DND-41 (cell line): ENCODE results near the gene LRRC28.

Experiments
- ATAC-seq: fragments of 200-7000 bp; cut with Tn5 transposase; 3 replicates; pipeline ENCODE4 v1.9.1; 2021; ENCODE audit warnings: low read depth; ENCODE audit not compliant: insufficient read depth
- DNase-seq: peaks from one replicate; pipeline ENCODE4 v3.0.0-alpha.2; 2020
- H2AFZ ChIP-seq: 2 replicates; pipeline ENCODE4 v1.6.0; 2012; ENCODE audit warnings: low read depth, low read length
- H3K27ac ChIP-seq: 2 replicates; pipeline ENCODE4 v1.5.1; 2012; ENCODE audit warnings: low read length, inconsistent platforms
- H3K27me3 ChIP-seq: fragments of 200-600 bp; sonication (generic); 2 replicates; pipeline ENCODE4 v1.6.0; 2012; ENCODE audit warnings: low read length, mild to moderate bottlenecking, inconsistent platforms; ENCODE audit not compliant: insufficient read depth, poor library complexity
- H3K36me3 ChIP-seq: 2 replicates; pipeline ENCODE4 v1.5.1; 2012; ENCODE audit warnings: low read length, inconsistent platforms; ENCODE audit not compliant: insufficient read depth
- H3K4me1 ChIP-seq: 2 replicates; pipeline ENCODE4 v1.5.1; 2012; ENCODE audit warnings: mild to moderate bottlenecking, low read length; ENCODE audit not compliant: insufficient read depth
- H3K4me2 ChIP-seq: 2 replicates; pipeline ENCODE4 v1.6.0; 2012; ENCODE audit warnings: mild to moderate bottlenecking, moderate library complexity, low read length, inconsistent platforms; ENCODE audit not compliant: insufficient read depth
- H3K4me3 ChIP-seq, 2 experiments: fragments of 200-600 bp in 1 of 2; shearing (Covaris generic) in 1 of 2; 2 replicates each; pipeline ENCODE4 v1.5.1; 2012 to 2016; ENCODE audit warnings: inconsistent platforms in 2 of 2, low read length in 2 of 2, mild to moderate bottlenecking in 2 of 2, low read depth in 1 of 2, moderate library complexity in 1 of 2
- H3K79me2 ChIP-seq: 2 replicates; pipeline ENCODE4 v1.6.0; 2012; ENCODE audit warnings: low read length, inconsistent platforms; ENCODE audit not compliant: insufficient read depth
- H3K9ac ChIP-seq: 2 replicates; pipeline ENCODE4 v1.6.0; 2012; ENCODE audit warnings: low read depth, mild to moderate bottlenecking, inconsistent platforms, low read length, moderate library complexity
- H3K9me3 ChIP-seq: 2 replicates; pipeline ENCODE4 v1.5.1; 2012; ENCODE audit warnings: low read length, moderate library complexity, mild to moderate bottlenecking, inconsistent platforms; ENCODE audit not compliant: insufficient read depth, severe bottlenecking
- H4K20me1 ChIP-seq: 2 replicates; pipeline ENCODE4 v1.6.0; 2012; ENCODE audit warnings: low read length; ENCODE audit not compliant: insufficient read depth
- CTCF ChIP-seq: IDR thresholded peaks from 2 replicates; pipeline ENCODE4 v1.5.1; 2012; ENCODE audit warnings: borderline replicate concordance, low read length, moderate library complexity, mild to moderate bottlenecking; ENCODE audit not compliant: poor library complexity, severe bottlenecking; ENCODE audit errors: extremely low read depth
- EZH2 ChIP-seq: IDR thresholded peaks from 3 replicates; pipeline ENCODE4 v1.6.1; 2012; ENCODE audit warnings: borderline replicate concordance, low read depth, mild to moderate bottlenecking, moderate library complexity, low read length, inconsistent platforms; ENCODE audit not compliant: severe bottlenecking

The LRRC28 gene

GRCh38 chr15:99341786-99342185 lies 90.5 kb downstream of the LRRC28 start:
- Histone ChIP-seq H3K27ac (no peak overlapping the region), H3K9me3 (no peaks in the 10 kb centered on the region), H4K20me1 (no peaks in the 10 kb centered on the region), H3K4me1 (no peaks in the 10 kb centered on the region), H2AFZ (no peak overlapping the region), H3K4me3 (no peak overlapping the region), H3K36me3 (peaks cover 14% of the 10 kb centered on the region; the same call in 1 of the 2 replicates), H3K79me2 (no peaks in the 10 kb centered on the region), H3K4me2 (no peak overlapping the region), H3K27me3 (no peaks in the 10 kb centered on the region), H3K9ac (no peak overlapping the region)
- TF ChIP-seq CTCF (no peak), EZH2 (no peak)
- no peak for DNase-seq
- no peak for ATAC-seq

GRCh38 chr15:99343208-99343607 lies 91.9 kb downstream of the LRRC28 start:
- H3K27ac ChIP-seq: no peak overlapping the region
- no peak overlapping the region for H2AFZ ChIP-seq
- no peak overlapping the region for H3K9ac ChIP-seq
- DNase-seq: no peak
- no peaks in the 10 kb centered on the region for H3K9me3 ChIP-seq
- no peaks in the 10 kb centered on the region for H3K27me3 ChIP-seq
- H3K4me3 ChIP-seq: no peak overlapping the region
- ATAC-seq: no peak
- TF ChIP-seq CTCF (no peak), EZH2 (no peak)
- no peaks in the 10 kb centered on the region for H3K79me2 ChIP-seq
- H4K20me1 ChIP-seq: no peaks in the 10 kb centered on the region
- H3K4me1 ChIP-seq: no peaks in the 10 kb centered on the region
- peaks cover 14% of the 10 kb centered on the region; the same call in 1 of the 2 replicates for H3K36me3 ChIP-seq
- no peak overlapping the region for H3K4me2 ChIP-seq

GRCh38 chr15:99343881-99344551 lies 92.7 kb downstream of the LRRC28 start:
- DNase-seq (no peak), ATAC-seq (no peak)
- H3K4me2 ChIP-seq: no peak overlapping the region
- no peak overlapping the region for H3K27ac ChIP-seq
- peaks cover 14% of the 10 kb centered on the region; the same call in 1 of the 2 replicates for H3K36me3 ChIP-seq
- H2AFZ ChIP-seq: no peak overlapping the region
- no peaks in the 10 kb centered on the region for H3K4me1 ChIP-seq
- H3K4me3 ChIP-seq: no peak overlapping the region
- peak; percentile 57 for TF ChIP-seq CTCF
- TF ChIP-seq EZH2: no peak
- H3K9ac ChIP-seq: no peak overlapping the region
- no peaks in the 10 kb centered on the region for H4K20me1 ChIP-seq
- H3K9me3 ChIP-seq: no peaks in the 10 kb centered on the region
- H3K27me3 ChIP-seq: no peaks in the 10 kb centered on the region
- no peaks in the 10 kb centered on the region for H3K79me2 ChIP-seq
